K562 (cell line): ENCODE measurements around the gene ATP7B. TPM values are rescaled to one million over a fixed set of nuclear protein-coding genes. Genes with fewer than 3 reads are reported as not detected.

ENCODE experiments used
- ARID1B ChIP-seq: fragments of 450-650 bp; IDR thresholded peaks from 2 replicates; pipeline ENCODE4 v1.6.1; 2016; ENCODE audit warnings: antibody characterized with exemption, mild to moderate bottlenecking, inconsistent platforms
- BHLHE40 ChIP-seq: IDR thresholded peaks from 2 replicates; pipeline ENCODE4 v1.6.1; 2011; ENCODE audit warnings: low read length, improper control_type of control experiment
- BRF2 ChIP-seq: IDR thresholded peaks from 3 replicates; pipeline ENCODE4 v1.6.1; 2011; ENCODE audit warnings: borderline replicate concordance, mild to moderate bottlenecking; ENCODE audit not compliant: insufficient read length, insufficient read depth
- CREM ChIP-seq: IDR thresholded peaks from 2 replicates; pipeline ENCODE4 v1.6.1; 2014; ENCODE audit warnings: antibody characterized with exemption, low read depth
- DDX20 ChIP-seq: fragments of 450-650 bp; IDR thresholded peaks from 2 replicates; pipeline ENCODE4 v1.6.1; 2016; ENCODE audit warnings: missing genetic modification characterization, low read depth, mild to moderate bottlenecking, missing compliant biosample characterization, moderate library complexity
- DNMT1 ChIP-seq: fragments of 450-650 bp; IDR thresholded peaks from 2 replicates; pipeline ENCODE4 v1.6.1; 2016; ENCODE audit warnings: antibody characterized with exemption, mild to moderate bottlenecking
- ETV5 ChIP-seq: sonication (generic); formaldehyde crosslinking; IDR thresholded peaks from 2 replicates; pipeline ENCODE4 v1.4.0; 2020; ENCODE audit warnings: low read depth, mild to moderate bottlenecking, missing genetic modification reagents
- FOXA3 ChIP-seq, 2 experiments: fragments of 450-650 bp in 1 of 2; sonication (generic) in 1 of 2; formaldehyde crosslinking; IDR thresholded peaks in 1 of 2; conservative IDR thresholded peaks in 1 of 2; 2 replicates each; pipeline versions ENCODE4 v1.4.0 to v1.8.0; 2020 to 2022; ENCODE audit warnings: mild to moderate bottlenecking in 2 of 2, missing genetic modification reagents in 1 of 2
- LCOR ChIP-seq: sonication (generic); formaldehyde crosslinking; IDR thresholded peaks from 2 replicates; pipeline ENCODE4 v1.8.0; 2022; ENCODE audit warnings: mild to moderate bottlenecking, missing genetic modification reagents
- MCM3 ChIP-seq: fragments of 450-650 bp; IDR thresholded peaks from 2 replicates; pipeline ENCODE4 v1.6.1; 2016
- MED1 ChIP-seq: sonication (generic); formaldehyde crosslinking; IDR thresholded peaks from 2 replicates; pipeline ENCODE4 v1.8.1; 2023; ENCODE audit warnings: missing genetic modification reagents, borderline replicate concordance
- MEIS2 ChIP-seq: fragments of 450-650 bp; IDR thresholded peaks from 2 replicates; pipeline ENCODE4 v1.6.1; 2014; ENCODE audit warnings: mild to moderate bottlenecking; ENCODE audit not compliant: partially characterized antibody
- MYNN ChIP-seq, 2 experiments: sonication (generic); formaldehyde crosslinking in 1 of 2; IDR thresholded peaks; 2 replicates each; pipeline versions ENCODE4 v1.5.0 to v1.6.1; 2016 to 2020; ENCODE audit warnings: antibody characterized with exemption in 1 of 2, missing genetic modification reagents in 1 of 2
- POLR2AphosphoS5 ChIP-seq: IDR thresholded peaks from 2 replicates; pipeline ENCODE4 v1.6.1; 2011; ENCODE audit warnings: mild to moderate bottlenecking, low read depth, low read length, moderate library complexity; ENCODE audit not compliant: control insufficient read depth, insufficient read depth
- SMARCE1 ChIP-seq: fragments of 450-650 bp; IDR thresholded peaks from 2 replicates; pipeline ENCODE4 v1.7.1; 2016; ENCODE audit warnings: mild to moderate bottlenecking
- STAT6 ChIP-seq: sonication (generic); formaldehyde crosslinking; IDR thresholded peaks from 2 replicates; pipeline ENCODE4 v1.8.1; 2023; ENCODE audit warnings: mild to moderate bottlenecking, missing genetic modification reagents
- TBP ChIP-seq: optimal IDR thresholded peaks from 2 replicates; pipeline ENCODE3; 2011; ENCODE audit warnings: low read depth, low read length, improper control_type of control experiment
- TFAP4 ChIP-seq: sonication (generic); formaldehyde crosslinking; IDR thresholded peaks from 2 replicates; pipeline ENCODE4 v1.8.0; 2022; ENCODE audit warnings: missing genetic modification reagents, mild to moderate bottlenecking, moderate library complexity, borderline replicate concordance
- TRIM24 ChIP-seq, 2 experiments: fragments of 450-650 bp; IDR thresholded peaks; 2 replicates each; pipeline ENCODE4 v1.6.1; 2016
- ZNF232 ChIP-seq: sonication (generic); formaldehyde crosslinking; IDR thresholded peaks from 2 replicates; pipeline ENCODE4 v1.8.0; 2022; ENCODE audit warnings: mild to moderate bottlenecking, missing genetic modification reagents
- ZNF354B ChIP-seq: fragments of 250-450 bp; sonication (Bioruptor Pico); IDR thresholded peaks from 2 replicates; pipeline ENCODE4 v1.4.0; 2020
- ZNF766 ChIP-seq: fragments of 200-800 bp; sonication (Bioruptor generic); conservative IDR thresholded peaks from 2 replicates; pipeline ENCODE4 v1.6.1; 2016; ENCODE audit warnings: missing genetic modification characterization, missing compliant biosample characterization
- polyA plus RNA-seq, 8 experiments: library from polyadenylated mRNA; depleted of rRNA in 4 of 8; stranded (reverse) in 5 of 8; unstranded in 3 of 8; fragments of >200 nt; fragmentation: Nextera tagmentation in 2 of 8; fragmentation: Illumina TruSeq in 1 of 8; extraction: Ambion mirVana in 2 of 8; extraction: Trizol in 1 of 8; gene quantifications; 2 replicates each; pipeline versions ENCODE4 v1.2.1 to v1.2.3, GENCODE V29; 2011 to 2014; ENCODE audit warnings: inconsistent platforms in 1 of 8, missing spikeins in 1 of 8
- total RNA-seq, 7 experiments: library from RNA; depleted of rRNA in 6 of 7; stranded (reverse); fragments of >200 nt in 6 of 7; fragmentation: Illumina TruSeq in 2 of 7; extraction: Trizol in 2 of 7; gene quantifications; 2 replicates each; pipeline versions ENCODE4 v1.2.1 to v1.2.3, GENCODE V29; 2011 to 2021; ENCODE audit warnings: low replicate concordance in 1 of 7

ATP7B gene
- total and polyA plus RNA-seq, 9 of the 15 experiments (the other 6 are each of a cell fraction or from before 2014, with no cell fraction given), result 1.1 to 20.4 (median 8.5) TPM

- 0 out of 4 replicates have a peak, but pooled peaks of 1 of the 2 experiments have one; percentile 17 for TF ChIP-seq FOXA3 (CRISPR knock-in tag; conservative IDR thresholded peaks at IDR 0.05 in 1 of 2, IDR thresholded peaks at IDR 0.05 in 1 of 2)
- no peak for TF ChIP-seq TBP
- TF ChIP-seq SMARCE1, result peak; percentile 95
- TF ChIP-seq MCM3, result no peak
- TF ChIP-seq DNMT1, result no peak
- TF ChIP-seq ZNF766 (CRISPR knock-in tag), result 0 out of 2 replicates have a peak, but pooled peaks have one; percentile 74
- no peak for TF ChIP-seq ZNF354B (CRISPR knock-in tag)
- peak; percentile 59 to 75; a peak in 3 of 4 replicates for TF ChIP-seq TRIM24 (IDR thresholded peaks at IDR 0.05)
- TF ChIP-seq BRF2, result no peak
- peak; percentile 71; the same call in 1 of the 2 replicates for TF ChIP-seq CREM
- peak; percentile 92 for TF ChIP-seq BHLHE40
- TF ChIP-seq MYNN (IDR thresholded peaks at IDR 0.05), result peak; percentile 91
- TF ChIP-seq MYNN (CRISPR knock-in tag; IDR thresholded peaks at IDR 0.05), result no peak
- peak; percentile 70 for TF ChIP-seq MEIS2
- TF ChIP-seq DDX20, result no peak
- no peak for TF ChIP-seq STAT6 (CRISPR knock-in tag)
- peak; percentile 94 for TF ChIP-seq ARID1B
- TF ChIP-seq ZNF232 (CRISPR knock-in tag), result no peak
- no peak for TF ChIP-seq MED1 (CRISPR knock-in tag)
- TF ChIP-seq TFAP4 (CRISPR knock-in tag), result peak; percentile 48; the same call in 1 of the 2 replicates
- peak; percentile 53; the same call in 1 of the 2 replicates for TF ChIP-seq LCOR (CRISPR knock-in tag)
- TF ChIP-seq POLR2AphosphoS5, result peak; percentile 59; the same call in 1 of the 2 replicates
- TF ChIP-seq ETV5 (CRISPR knock-in tag), result peak; percentile 55; the same call in 1 of the 2 replicates
Measured at GRCh38 chr13:51921790-51922740, 89.2 kb downstream of the ATP7B start (continued).
